Endothelial cell of umbilical vein (primary cell): ENCODE data around the gene ARHGDIB. TPM values are rescaled to one million over a fixed set of nuclear protein-coding genes. Genes with fewer than 3 reads are reported as not detected.

ENCODE experiments used
- BruUV-seq: library from RNA; stranded (reverse); fragments of 400-500 nt; replicated peaks from 2 replicates; lab custom pipeline; 2021; lab: Mats Ljungman, UMichigan
- CTCF ChIA-PET: fragments of 300-600, 350-600 bp; sonication (Branson Sonifier 250); formaldehyde crosslinking; loops from one replicate; lab custom pipeline; 2021; ENCODE audit warnings: antibody characterized with exemption, inconsistent platforms; lab: Charles Lee
- POLR2A ChIA-PET: fragments of 300-600, 350-600 bp; sonication (Branson Sonifier 250); formaldehyde crosslinking; loops from one replicate; lab custom pipeline; 2021; ENCODE audit warnings: antibody characterized with exemption, inconsistent platforms; lab: Charles Lee
- DNase-seq: peaks from one replicate; pipeline ENCODE4 v3.0.0-alpha.2; 2011; ENCODE audit warnings: low read depth, low spot score
- FAIRE-seq: peaks from 2 replicates; lab custom pipeline; 2011; peaks lifted over from hg19 to GRCh38; lab: Jason Lieb, UNC
- H2AFZ ChIP-seq: 2 replicates; pipeline ENCODE4 v1.6.0; 2012; ENCODE audit warnings: low read depth, low read length, control low read depth, inconsistent platforms
- H3K27ac ChIP-seq: 2 replicates; pipeline ENCODE4 v1.5.1; 2011; ENCODE audit warnings: low read depth, mild to moderate bottlenecking, control low read depth, low read length, moderate library complexity; ENCODE audit not compliant: insufficient read depth
- H3K27me3 ChIP-seq, 2 experiments: 2 replicates each; pipeline versions ENCODE4 v1.6.0 to v1.6.1; 2011; ENCODE audit warnings: low read length in 2 of 2, mixed read lengths in 1 of 2; ENCODE audit not compliant: control insufficient read depth in 2 of 2, insufficient read depth in 2 of 2
- H3K36me3 ChIP-seq, 2 experiments: 2 replicates in 1 of 2; 3 replicates in 1 of 2; pipeline ENCODE4 v1.5.1; 2011; ENCODE audit warnings: low read length in 2 of 2, mild to moderate bottlenecking in 1 of 2, moderate library complexity in 1 of 2; ENCODE audit not compliant: control insufficient read depth in 2 of 2, insufficient read depth in 2 of 2; ENCODE audit errors: extremely low read depth in 1 of 2
- H3K4me1 ChIP-seq: 3 replicates; pipeline ENCODE4 v1.5.1; 2011; ENCODE audit warnings: mild to moderate bottlenecking, low read length; ENCODE audit not compliant: control insufficient read depth, insufficient read depth; ENCODE audit errors: extremely low read depth
- H3K4me2 ChIP-seq: 2 replicates; pipeline ENCODE4 v1.6.1; 2011; ENCODE audit warnings: low read length, control low read depth, mixed read lengths; ENCODE audit not compliant: insufficient read depth
- H3K4me3 ChIP-seq, 3 experiments: fragments of 200-600 bp in 1 of 3; sonication (generic), shearing (Covaris generic) in 1 of 3; replicated peaks in 1 of 3; 2 replicates each; pipeline ENCODE4 v1.5.1; 2011 to 2016; ENCODE audit warnings: control low read depth in 3 of 3, low read length in 3 of 3, mild to moderate bottlenecking in 2 of 3, inconsistent platforms in 1 of 3, low read depth in 1 of 3, moderate library complexity in 1 of 3; ENCODE audit not compliant: insufficient read depth in 1 of 3
- H3K79me2 ChIP-seq: 2 replicates; pipeline ENCODE4 v1.6.0; 2012; ENCODE audit warnings: low read length, inconsistent platforms; ENCODE audit not compliant: control insufficient read depth, insufficient read depth
- H3K9ac ChIP-seq: replicated peaks from 2 replicates; pipeline ENCODE3; 2011; ENCODE audit warnings: low read length, control low read depth; ENCODE audit not compliant: insufficient read depth; ENCODE audit errors: extremely low read depth
- H3K9me1 ChIP-seq: replicated peaks from 3 replicates; pipeline ENCODE4 v1.6.0; 2011; ENCODE audit warnings: mild to moderate bottlenecking, low read length; ENCODE audit not compliant: control insufficient read depth, insufficient read depth; ENCODE audit errors: extremely low read depth
- H3K9me3 ChIP-seq: replicated peaks from 2 replicates; pipeline ENCODE4 v1.5.1; 2012; ENCODE audit warnings: low read length, inconsistent platforms; ENCODE audit not compliant: control insufficient read depth, insufficient read depth
- H4K20me1 ChIP-seq: replicated peaks from 2 replicates; pipeline ENCODE3; 2011; ENCODE audit warnings: mild to moderate bottlenecking, low read length; ENCODE audit not compliant: control insufficient read depth, insufficient read depth; ENCODE audit errors: extremely low read depth
- CTCF ChIP-seq, 2 donors: IDR thresholded peaks; 1 replicate in 1 of 2; 2 replicates in 1 of 2; pipeline ENCODE4 v1.5.1; 2011; ENCODE audit warnings: low read length in 2 of 2, mild to moderate bottlenecking in 2 of 2, moderate library complexity in 2 of 2, control low read depth in 1 of 2, inconsistent platforms in 1 of 2, low read depth in 1 of 2; ENCODE audit not compliant: insufficient read depth in 1 of 2; ENCODE audit errors: extremely low read depth in 1 of 2
- EZH2 ChIP-seq: IDR thresholded peaks from 2 replicates; pipeline ENCODE4 v1.6.1; 2012; ENCODE audit warnings: borderline replicate concordance, low read depth, mild to moderate bottlenecking, moderate library complexity, low read length, inconsistent platforms; ENCODE audit not compliant: severe bottlenecking
- FOS ChIP-seq: IDR thresholded peaks from 2 replicates; pipeline ENCODE4 v1.6.1; 2011; ENCODE audit warnings: mild to moderate bottlenecking, low read length, moderate library complexity, borderline replicate concordance; ENCODE audit not compliant: insufficient read depth
- GATA2 ChIP-seq: IDR thresholded peaks from 2 replicates; pipeline ENCODE4 v1.7.0; 2011; ENCODE audit warnings: low read depth, mild to moderate bottlenecking, moderate library complexity, mixed read lengths, low read length; ENCODE audit not compliant: insufficient read length, insufficient read depth
- JUN ChIP-seq: IDR thresholded peaks from 2 replicates; pipeline ENCODE4 v1.6.1; 2011; ENCODE audit warnings: borderline replicate concordance, low read depth; ENCODE audit not compliant: insufficient read length, insufficient read depth
- MYC ChIP-seq: IDR thresholded peaks from one replicate; pipeline ENCODE4 v1.6.1; 2011; ENCODE audit warnings: mild to moderate bottlenecking, low read depth, low read length
- POLR2A ChIP-seq: IDR thresholded peaks from 2 replicates; pipeline ENCODE4 v1.6.1; 2012; ENCODE audit warnings: low read depth, mild to moderate bottlenecking, control low read depth, low read length
- POLR2AphosphoS5 ChIP-seq: IDR thresholded peaks from 2 replicates; pipeline ENCODE4 v1.6.1; 2012; ENCODE audit warnings: low read depth, mild to moderate bottlenecking, control low read depth, low read length, moderate library complexity; ENCODE audit not compliant: insufficient read depth
- dilution Hi-C: fragments of 300-500 bp; cut with MboI; formaldehyde crosslinking; loops from one replicate; pipeline ENCODE4 v1.15.0; 2019; ENCODE audit warnings: low sequenced_read_pairs; ENCODE audit not compliant: extremely low pct_ligation_motif_present
- intact Hi-C: fragments of 100-400 bp; cut with micrococcal nuclease; formaldehyde crosslinking; loops from one replicate; pipeline ENCODE4 v1.10.0; 2022
- polyA plus RNA-seq, 4 experiments: library from polyadenylated mRNA; depleted of rRNA in 3 of 4; stranded (reverse) in 3 of 4; unstranded in 1 of 4; fragments of >200 nt; gene quantifications; 2 replicates each; pipeline versions ENCODE4 v1.2.1 to v1.2.3, GENCODE V29; 2011 to 2012; ENCODE audit warnings: missing spikeins in 1 of 4
- total RNA-seq: library from RNA; stranded (reverse); gene quantifications from 2 replicates; pipeline ENCODE4 v1.2.3, GENCODE V29; 2021
- TF ChIP-seq, protein P1 (sequence below): IDR thresholded peaks from 2 replicates; pipeline ENCODE4 v1.6.1; 2011; ENCODE audit not compliant: insufficient read depth, insufficient read length

Gene ARHGDIB
- total and polyA plus RNA-seq, 2 donors (not counting 3 experiments of a cell fraction or from before 2014, with no cell fraction given): 483 to 1,200 TPM

- dilution Hi-C loops: no loop called here
- FAIRE-seq: peak; percentile 18
- Histone ChIP-seq H3K4me2 (no peak overlapping the region), H3K27ac (no peak overlapping the region), H3K9me1 (no peaks in the 10 kb centered on the region), H3K36me3 (no peaks in the 10 kb centered on the region), H3K9me3 (no peaks in the 10 kb centered on the region), H3K4me1 (no peaks in the 10 kb centered on the region), H3K4me3 (no peak overlapping the region), H3K79me2 (no peaks in the 10 kb centered on the region), H3K27me3 (no peaks in the 10 kb centered on the region), H4K20me1 (no peaks in the 10 kb centered on the region), H2AFZ (peak overlapping the region; percentile 7), H3K9ac (no peak overlapping the region)
- intact Hi-C loops: loop anchor here (1.0 kb wide), 1 partner anchor 9 kb away; no protein-coding TSS in a partner anchor
- BruUV-seq: no TSS peak
- no peak for DNase-seq
- ChIA-PET POLR2A (no interaction called here), CTCF (interaction anchor here (0.6 to 2.8 kb wide), 14 partner anchors 9 to 655 kb away, joined by 3 to 11 read pairs (median 3); no protein-coding TSS in a partner anchor)
- TF ChIP-seq GATA2 (no peak), POLR2A (no peak), EZH2 (no peak), CTCF (IDR thresholded peaks at IDR 0.05; ENCODE audit: extremely low read depth in 1 of 2, insufficient read depth in 1 of 2, low read depth in 1 of 2, low read length in 2 of 2) (no peak), POLR2AphosphoS5 (no peak), MYC (no peak), JUN (no peak), FOS (no peak)
- TF ChIP-seq, protein P1, sequence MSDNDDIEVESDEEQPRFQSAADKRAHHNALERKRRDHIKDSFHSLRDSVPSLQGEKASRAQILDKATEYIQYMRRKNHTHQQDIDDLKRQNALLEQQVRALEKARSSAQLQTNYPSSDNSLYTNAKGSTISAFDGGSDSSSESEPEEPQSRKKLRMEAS: no peak
Observed at GRCh38 chr12:14892726-14893505, 68.5 kb downstream of the ARHGDIB start.

Other genes with a start within 250 kb of the ARHGDIB start
- 70.5 and 77.1 TPM in 2 replicates for gene WBP11, start 158.1 kb downstream of the ARHGDIB start, total RNA-seq
- gene WBP11, start 158.1 kb downstream of the ARHGDIB start, polyA plus RNA-seq: 10.6 and 11.4 TPM in 2 replicates
- 1.1 and 1.3 TPM in 2 replicates for gene C12orf60, start 157.9 kb downstream of the ARHGDIB start, total RNA-seq
- 0.52 and 0.57 TPM in 2 replicates for gene C12orf60, start 157.9 kb downstream of the ARHGDIB start, polyA plus RNA-seq
- 0.25 and 0.35 TPM in 2 replicates for gene SMCO3, start 147.4 kb downstream of the ARHGDIB start, total RNA-seq
- 0.33 and 0.37 TPM in 2 replicates for gene SMCO3, start 147.4 kb downstream of the ARHGDIB start, polyA plus RNA-seq
- gene ART4, start 118.1 kb downstream of the ARHGDIB start, total RNA-seq: 7.8 and 12.5 TPM in 2 replicates
- gene ART4, start 118.1 kb downstream of the ARHGDIB start, polyA plus RNA-seq: 54.7 and 59.6 TPM in 2 replicates
- gene MGP, start 75.7 kb downstream of the ARHGDIB start, total RNA-seq: 284 and 398 TPM in 2 replicates
- 479 and 538 TPM in 2 replicates for gene MGP, start 75.7 kb downstream of the ARHGDIB start, polyA plus RNA-seq
- gene ERP27, start 23.1 kb downstream of the ARHGDIB start, total RNA-seq: 0.88 and 1.4 TPM in 2 replicates
- 0.67 and 0.70 TPM in 2 replicates for gene ERP27, start 23.1 kb downstream of the ARHGDIB start, polyA plus RNA-seq
- gene PDE6H, start 11.4 kb upstream of the ARHGDIB start, total RNA-seq: not detected in 2 replicates
- gene PDE6H, start 11.4 kb upstream of the ARHGDIB start, polyA plus RNA-seq: not detected in 2 replicates